Liver (tissue), 3 donors: ENCODE measurements around the gene CRBN.

Experiments used
- EGR1 ChIP-seq, 2 donors: IDR thresholded peaks; 2 replicates each; pipeline ENCODE4 v1.6.1; 2016 to 2018; ENCODE audit warnings: antibody characterized with exemption in 2 of 2, low read depth in 2 of 2
- FOXA1 ChIP-seq: IDR thresholded peaks from 2 replicates; pipeline ENCODE4 v1.6.1; 2016; ENCODE audit warnings: antibody characterized with exemption
- GABPA ChIP-seq, 2 donors: IDR thresholded peaks in 1 of 2; conservative IDR thresholded peaks in 1 of 2; 2 replicates each; pipeline ENCODE4 v1.6.1; 2016; ENCODE audit warnings: antibody characterized with exemption in 2 of 2, mild to moderate bottlenecking in 1 of 2, moderate library complexity in 1 of 2
- JUND ChIP-seq, 2 donors: IDR thresholded peaks; 2 replicates each; pipeline ENCODE4 v1.6.1; 2016; ENCODE audit warnings: antibody characterized with exemption in 2 of 2
- RAD21 ChIP-seq, 2 donors: IDR thresholded peaks; 2 replicates each; pipeline ENCODE4 v1.6.1; 2016; ENCODE audit warnings: antibody characterized with exemption in 2 of 2, mild to moderate bottlenecking in 2 of 2
- RXRA ChIP-seq, 2 donors: IDR thresholded peaks; 2 replicates each; pipeline ENCODE4 v1.6.1; 2017 to 2018; ENCODE audit warnings: antibody characterized with exemption in 2 of 2, mild to moderate bottlenecking in 1 of 2
- SP1 ChIP-seq: IDR thresholded peaks from 2 replicates; pipeline ENCODE4 v1.6.1; 2018; ENCODE audit warnings: antibody characterized with exemption, mild to moderate bottlenecking
- TAF1 ChIP-seq: conservative IDR thresholded peaks from 2 replicates; pipeline ENCODE4 v1.6.1; 2016; ENCODE audit warnings: antibody characterized with exemption, mild to moderate bottlenecking
- YY1 ChIP-seq: IDR thresholded peaks from 2 replicates; pipeline ENCODE4 v1.6.1; 2016; ENCODE audit warnings: antibody characterized with exemption, mild to moderate bottlenecking
- TF ChIP-seq, protein P1 (sequence below): fragments of 150-350 bp; IDR thresholded peaks from 2 replicates; pipeline ENCODE4 v1.5.1; 2017; ENCODE audit warnings: improper control_type of control experiment, low read depth, low read length; ENCODE audit not compliant: missing input control
- TF ChIP-seq, protein P2 (sequence below): IDR thresholded peaks from 2 replicates; pipeline ENCODE4 v1.6.1; 2016; ENCODE audit warnings: antibody characterized with exemption
- TF ChIP-seq, protein P3 (sequence below): IDR thresholded peaks from 2 replicates; pipeline ENCODE4 v1.6.1; 2016; ENCODE audit warnings: antibody characterized with exemption, mild to moderate bottlenecking
- TF ChIP-seq, protein P4 (sequence below): IDR thresholded peaks from 2 replicates; pipeline ENCODE4 v1.6.1; 2016; ENCODE audit warnings: antibody characterized with exemption
- TF ChIP-seq, protein P5 (sequence below): IDR thresholded peaks from 2 replicates; pipeline ENCODE4 v1.6.1; 2016; ENCODE audit warnings: antibody characterized with exemption
- donor health status: healthy.
- donor health status: healthy.

DNA sequence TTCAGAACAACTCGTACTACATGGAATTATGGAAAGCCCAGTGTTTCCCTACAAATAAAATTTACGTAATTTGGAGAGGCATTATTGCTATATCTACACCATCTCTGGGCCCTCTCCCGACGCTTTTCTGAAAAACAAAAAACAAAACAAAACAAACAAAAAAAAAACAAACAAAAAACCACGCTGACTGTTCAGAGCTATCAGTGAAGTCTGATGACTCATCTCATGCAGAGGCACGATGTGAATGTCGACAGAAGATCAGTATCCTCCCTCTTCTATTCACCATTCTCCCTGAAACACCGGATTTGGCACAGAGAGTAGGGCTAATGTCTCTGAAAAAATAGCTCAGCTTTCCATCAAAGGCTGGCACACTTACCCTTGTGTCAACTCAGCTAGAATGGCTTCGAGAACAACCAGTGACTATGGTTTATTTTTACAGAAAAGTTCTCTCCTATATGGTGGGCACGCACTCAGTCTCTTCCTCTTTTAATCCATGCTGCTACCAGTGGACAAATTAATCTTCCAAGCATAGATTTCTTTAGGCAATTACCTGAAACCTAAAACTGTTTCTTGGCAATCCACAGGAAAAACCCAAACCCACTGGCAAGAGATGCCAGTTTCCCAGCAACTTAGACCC, 1.5 kb downstream of the CRBN start:
- TF ChIP-seq, protein P1, sequence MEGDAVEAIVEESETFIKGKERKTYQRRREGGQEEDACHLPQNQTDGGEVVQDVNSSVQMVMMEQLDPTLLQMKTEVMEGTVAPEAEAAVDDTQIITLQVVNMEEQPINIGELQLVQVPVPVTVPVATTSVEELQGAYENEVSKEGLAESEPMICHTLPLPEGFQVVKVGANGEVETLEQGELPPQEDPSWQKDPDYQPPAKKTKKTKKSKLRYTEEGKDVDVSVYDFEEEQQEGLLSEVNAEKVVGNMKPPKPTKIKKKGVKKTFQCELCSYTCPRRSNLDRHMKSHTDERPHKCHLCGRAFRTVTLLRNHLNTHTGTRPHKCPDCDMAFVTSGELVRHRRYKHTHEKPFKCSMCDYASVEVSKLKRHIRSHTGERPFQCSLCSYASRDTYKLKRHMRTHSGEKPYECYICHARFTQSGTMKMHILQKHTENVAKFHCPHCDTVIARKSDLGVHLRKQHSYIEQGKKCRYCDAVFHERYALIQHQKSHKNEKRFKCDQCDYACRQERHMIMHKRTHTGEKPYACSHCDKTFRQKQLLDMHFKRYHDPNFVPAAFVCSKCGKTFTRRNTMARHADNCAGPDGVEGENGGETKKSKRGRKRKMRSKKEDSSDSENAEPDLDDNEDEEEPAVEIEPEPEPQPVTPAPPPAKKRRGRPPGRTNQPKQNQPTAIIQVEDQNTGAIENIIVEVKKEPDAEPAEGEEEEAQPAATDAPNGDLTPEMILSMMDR = no peak
- TF ChIP-seq, protein P2, sequence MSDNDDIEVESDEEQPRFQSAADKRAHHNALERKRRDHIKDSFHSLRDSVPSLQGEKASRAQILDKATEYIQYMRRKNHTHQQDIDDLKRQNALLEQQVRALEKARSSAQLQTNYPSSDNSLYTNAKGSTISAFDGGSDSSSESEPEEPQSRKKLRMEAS = no peak
- TF ChIP-seq, protein P3, sequence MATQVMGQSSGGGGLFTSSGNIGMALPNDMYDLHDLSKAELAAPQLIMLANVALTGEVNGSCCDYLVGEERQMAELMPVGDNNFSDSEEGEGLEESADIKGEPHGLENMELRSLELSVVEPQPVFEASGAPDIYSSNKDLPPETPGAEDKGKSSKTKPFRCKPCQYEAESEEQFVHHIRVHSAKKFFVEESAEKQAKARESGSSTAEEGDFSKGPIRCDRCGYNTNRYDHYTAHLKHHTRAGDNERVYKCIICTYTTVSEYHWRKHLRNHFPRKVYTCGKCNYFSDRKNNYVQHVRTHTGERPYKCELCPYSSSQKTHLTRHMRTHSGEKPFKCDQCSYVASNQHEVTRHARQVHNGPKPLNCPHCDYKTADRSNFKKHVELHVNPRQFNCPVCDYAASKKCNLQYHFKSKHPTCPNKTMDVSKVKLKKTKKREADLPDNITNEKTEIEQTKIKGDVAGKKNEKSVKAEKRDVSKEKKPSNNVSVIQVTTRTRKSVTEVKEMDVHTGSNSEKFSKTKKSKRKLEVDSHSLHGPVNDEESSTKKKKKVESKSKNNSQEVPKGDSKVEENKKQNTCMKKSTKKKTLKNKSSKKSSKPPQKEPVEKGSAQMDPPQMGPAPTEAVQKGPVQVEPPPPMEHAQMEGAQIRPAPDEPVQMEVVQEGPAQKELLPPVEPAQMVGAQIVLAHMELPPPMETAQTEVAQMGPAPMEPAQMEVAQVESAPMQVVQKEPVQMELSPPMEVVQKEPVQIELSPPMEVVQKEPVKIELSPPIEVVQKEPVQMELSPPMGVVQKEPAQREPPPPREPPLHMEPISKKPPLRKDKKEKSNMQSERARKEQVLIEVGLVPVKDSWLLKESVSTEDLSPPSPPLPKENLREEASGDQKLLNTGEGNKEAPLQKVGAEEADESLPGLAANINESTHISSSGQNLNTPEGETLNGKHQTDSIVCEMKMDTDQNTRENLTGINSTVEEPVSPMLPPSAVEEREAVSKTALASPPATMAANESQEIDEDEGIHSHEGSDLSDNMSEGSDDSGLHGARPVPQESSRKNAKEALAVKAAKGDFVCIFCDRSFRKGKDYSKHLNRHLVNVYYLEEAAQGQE = no peak
- TF ChIP-seq RAD21 (IDR thresholded peaks at IDR 0.05) (no peak), YY1 (no peak), GABPA (IDR thresholded peaks at IDR 0.05 in 1 of 2, conservative IDR thresholded peaks at IDR 0.05 in 1 of 2) (no peak), RXRA (IDR thresholded peaks at IDR 0.05) (no peak), EGR1 (IDR thresholded peaks at IDR 0.05; ENCODE audit: low read depth in 2 of 2) (no peak), TAF1 (no peak), JUND (IDR thresholded peaks at IDR 0.05) (peak; percentile 61 to 65), FOXA1 (no peak), SP1 (no peak)
- TF ChIP-seq, protein P4, sequence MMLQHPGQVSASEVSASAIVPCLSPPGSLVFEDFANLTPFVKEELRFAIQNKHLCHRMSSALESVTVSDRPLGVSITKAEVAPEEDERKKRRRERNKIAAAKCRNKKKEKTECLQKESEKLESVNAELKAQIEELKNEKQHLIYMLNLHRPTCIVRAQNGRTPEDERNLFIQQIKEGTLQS = no peak
- TF ChIP-seq, protein P5, sequence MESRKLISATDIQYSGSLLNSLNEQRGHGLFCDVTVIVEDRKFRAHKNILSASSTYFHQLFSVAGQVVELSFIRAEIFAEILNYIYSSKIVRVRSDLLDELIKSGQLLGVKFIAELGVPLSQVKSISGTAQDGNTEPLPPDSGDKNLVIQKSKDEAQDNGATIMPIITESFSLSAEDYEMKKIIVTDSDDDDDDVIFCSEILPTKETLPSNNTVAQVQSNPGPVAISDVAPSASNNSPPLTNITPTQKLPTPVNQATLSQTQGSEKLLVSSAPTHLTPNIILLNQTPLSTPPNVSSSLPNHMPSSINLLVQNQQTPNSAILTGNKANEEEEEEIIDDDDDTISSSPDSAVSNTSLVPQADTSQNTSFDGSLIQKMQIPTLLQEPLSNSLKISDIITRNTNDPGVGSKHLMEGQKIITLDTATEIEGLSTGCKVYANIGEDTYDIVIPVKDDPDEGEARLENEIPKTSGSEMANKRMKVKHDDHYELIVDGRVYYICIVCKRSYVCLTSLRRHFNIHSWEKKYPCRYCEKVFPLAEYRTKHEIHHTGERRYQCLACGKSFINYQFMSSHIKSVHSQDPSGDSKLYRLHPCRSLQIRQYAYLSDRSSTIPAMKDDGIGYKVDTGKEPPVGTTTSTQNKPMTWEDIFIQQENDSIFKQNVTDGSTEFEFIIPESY = no peak
